GM19025 (cell line): ENCODE measurements around the gene KREMEN1.
"Not testable (repeated sequence)": the region's sequence is repeated elsewhere in the genome, so short reads cannot be mapped to it uniquely, and the experiment has no call there.

Experiments
- ATAC-seq: cut with Tn5 transposase; IDR thresholded peaks from one replicate; pipeline ENCODE4 v1.9.1; 2021; ENCODE audit warnings: mild to moderate bottlenecking, low read depth, moderate library complexity; ENCODE audit not compliant: unreplicated experiment

The KREMEN1 gene, protein sequence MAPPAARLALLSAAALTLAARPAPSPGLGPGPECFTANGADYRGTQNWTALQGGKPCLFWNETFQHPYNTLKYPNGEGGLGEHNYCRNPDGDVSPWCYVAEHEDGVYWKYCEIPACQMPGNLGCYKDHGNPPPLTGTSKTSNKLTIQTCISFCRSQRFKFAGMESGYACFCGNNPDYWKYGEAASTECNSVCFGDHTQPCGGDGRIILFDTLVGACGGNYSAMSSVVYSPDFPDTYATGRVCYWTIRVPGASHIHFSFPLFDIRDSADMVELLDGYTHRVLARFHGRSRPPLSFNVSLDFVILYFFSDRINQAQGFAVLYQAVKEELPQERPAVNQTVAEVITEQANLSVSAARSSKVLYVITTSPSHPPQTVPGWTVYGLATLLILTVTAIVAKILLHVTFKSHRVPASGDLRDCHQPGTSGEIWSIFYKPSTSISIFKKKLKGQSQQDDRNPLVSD

GRCh38 chr22:29072979-29073617 lies at the start of gene KREMEN1:
Gene KREMEN1 (plus strand): TSS chr22:29073035. CDS start chr22:29073131, 96 bp downstream.
- ATAC-seq, result no peak

- no peak for ATAC-seq
Measured at GRCh38 chr22:29023172-29023796, 49.6 kb upstream of the KREMEN1 start.

GRCh38 chr22:29026579-29026978 lies 46.3 kb upstream of the KREMEN1 start:
- ATAC-seq, result no peak

DNA sequence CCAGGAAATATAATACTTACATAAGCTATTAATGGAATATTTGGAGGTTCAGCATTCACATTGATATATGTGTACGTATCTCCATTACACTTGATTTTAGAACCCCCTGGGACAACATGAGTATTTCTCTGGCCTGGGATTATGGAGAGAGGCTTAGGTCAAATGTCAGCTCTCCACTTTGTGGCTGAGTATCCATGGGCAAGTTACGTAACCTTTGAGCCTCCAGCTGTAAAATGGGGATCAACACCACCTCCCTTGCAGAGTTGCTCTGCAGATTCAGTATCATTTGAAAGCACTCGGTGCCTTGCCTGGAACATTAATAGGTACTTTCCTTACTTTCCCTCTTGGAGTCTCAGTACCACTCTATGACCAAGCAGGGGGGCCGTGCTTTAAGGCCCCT lies 44.4 kb upstream of the KREMEN1 start:
- no peak for ATAC-seq

GRCh38 chr22:29029202-29030000 lies 43.4 kb upstream of the KREMEN1 start:
- no peak for ATAC-seq

DNA sequence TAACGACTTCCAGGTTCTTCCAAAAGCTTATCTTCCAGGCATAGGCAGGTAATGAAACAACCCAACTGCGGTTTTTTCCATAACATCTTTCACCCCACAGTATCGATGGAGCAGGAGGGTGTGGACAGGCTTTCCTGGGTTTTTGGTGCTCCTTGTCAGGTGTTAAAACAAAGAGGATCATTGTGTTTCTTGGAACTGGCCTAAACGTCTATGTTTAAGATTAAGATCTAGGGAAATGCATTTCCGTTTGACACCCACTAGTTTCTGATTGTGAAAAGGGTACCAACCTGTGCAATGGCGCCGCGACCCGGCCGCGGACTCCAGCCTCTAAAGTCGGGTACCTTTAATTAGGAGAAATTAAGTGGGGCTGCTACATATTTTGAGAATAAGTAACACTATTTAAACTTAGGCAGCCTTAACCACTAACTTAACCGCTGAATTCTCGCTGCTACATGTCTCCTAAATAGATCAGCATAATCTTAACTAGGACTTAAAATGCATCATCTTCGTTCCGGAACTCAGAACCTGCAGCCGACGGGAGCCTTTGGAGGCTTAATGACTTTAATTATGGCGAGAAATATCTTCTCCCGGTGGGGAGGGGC lies 42.7 kb upstream of the KREMEN1 start:
- ATAC-seq, result no peak

DNA sequence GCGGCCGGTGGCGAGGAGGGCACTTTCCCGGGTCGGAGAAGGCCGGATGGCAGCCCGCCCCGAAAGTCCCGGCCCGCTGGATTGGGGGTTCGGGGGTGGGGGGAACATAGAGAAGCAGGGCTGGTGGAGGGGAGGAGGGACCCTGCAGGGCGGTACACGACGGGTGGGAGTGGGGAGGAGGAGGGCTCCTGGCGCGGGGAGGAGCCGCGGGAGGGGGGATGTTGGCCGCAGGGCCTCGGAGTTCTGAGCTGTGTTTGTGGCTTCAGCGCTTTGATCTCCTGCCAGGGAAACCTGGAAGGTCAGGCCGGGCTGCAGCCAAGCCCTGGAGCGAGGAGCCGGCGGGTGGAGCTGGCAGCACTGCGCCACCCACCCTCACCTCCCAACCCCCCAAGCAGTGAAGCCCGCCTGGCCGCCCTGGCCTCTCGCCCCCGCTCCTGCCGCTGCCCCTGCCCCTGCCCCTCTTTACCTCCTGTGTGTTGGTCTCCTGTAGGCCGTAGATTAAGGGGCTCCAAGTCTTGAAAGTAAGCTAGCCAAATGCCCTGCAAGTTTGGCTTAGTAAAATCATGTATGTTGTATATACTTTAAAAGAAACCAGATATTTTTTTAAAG lies 42.1 kb upstream of the KREMEN1 start:
- ATAC-seq, result no peak

DNA sequence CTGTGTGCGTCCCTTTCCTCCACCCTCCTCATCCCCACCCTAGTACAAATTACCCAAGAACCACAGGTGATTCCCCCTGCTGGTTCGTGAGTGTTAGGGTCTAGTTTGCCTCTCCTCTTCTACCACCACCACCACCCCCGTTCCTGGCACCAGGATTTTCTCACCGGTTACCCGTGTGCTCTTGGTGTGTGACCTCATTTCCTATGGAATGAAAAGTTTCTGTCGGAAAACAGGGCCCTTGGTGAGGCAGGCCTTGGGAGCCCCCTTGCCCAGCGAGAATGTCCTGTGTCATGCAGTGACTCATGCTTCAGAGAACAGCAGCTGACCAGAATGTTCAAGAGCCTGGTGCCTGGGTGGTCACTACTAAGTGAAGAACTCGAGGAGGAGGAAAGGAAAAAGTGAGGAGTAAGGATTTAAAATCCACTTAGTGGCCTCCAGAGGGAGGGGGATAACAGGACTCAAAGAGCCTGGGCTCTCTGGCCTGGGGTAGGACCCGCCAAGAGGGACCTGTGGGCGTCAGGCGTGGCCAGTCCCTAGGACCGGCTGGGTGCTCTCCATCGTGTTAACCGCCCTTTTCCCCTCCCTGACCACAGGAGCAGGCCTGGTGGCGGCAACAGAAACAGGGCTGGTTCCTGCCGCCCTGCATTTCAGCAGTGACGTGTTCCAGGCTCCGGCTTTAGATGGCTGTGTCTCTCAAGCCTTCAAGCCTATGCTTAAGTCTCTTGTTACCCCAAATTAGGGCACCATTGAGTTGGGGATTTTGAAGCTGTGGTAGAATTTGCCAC lies 41.4 kb upstream of the KREMEN1 start:
- no peak for ATAC-seq

DNA sequence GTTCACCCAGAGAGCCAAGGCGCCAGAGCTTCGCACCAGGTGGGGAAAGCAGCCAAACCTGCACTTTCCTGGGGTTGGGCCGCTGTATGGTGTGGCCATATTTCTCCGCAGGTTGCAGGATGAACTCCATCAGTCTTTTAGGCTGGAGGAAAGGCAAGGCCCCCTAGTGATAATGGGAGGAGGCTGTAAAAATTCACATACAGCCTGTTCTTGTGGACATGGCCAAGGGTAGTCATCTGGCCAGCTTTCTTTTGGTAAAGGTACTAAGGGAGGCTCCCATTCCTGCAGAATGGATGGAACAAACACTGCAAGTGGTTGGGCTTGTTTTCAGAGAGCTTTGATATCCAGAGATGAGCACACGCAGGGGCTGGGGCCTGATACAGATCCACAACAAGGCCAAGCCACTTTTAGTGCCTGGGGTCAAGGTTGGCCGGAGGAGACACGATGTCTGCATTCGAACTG lies 40.8 kb upstream of the KREMEN1 start:
- ATAC-seq, result no peak

DNA sequence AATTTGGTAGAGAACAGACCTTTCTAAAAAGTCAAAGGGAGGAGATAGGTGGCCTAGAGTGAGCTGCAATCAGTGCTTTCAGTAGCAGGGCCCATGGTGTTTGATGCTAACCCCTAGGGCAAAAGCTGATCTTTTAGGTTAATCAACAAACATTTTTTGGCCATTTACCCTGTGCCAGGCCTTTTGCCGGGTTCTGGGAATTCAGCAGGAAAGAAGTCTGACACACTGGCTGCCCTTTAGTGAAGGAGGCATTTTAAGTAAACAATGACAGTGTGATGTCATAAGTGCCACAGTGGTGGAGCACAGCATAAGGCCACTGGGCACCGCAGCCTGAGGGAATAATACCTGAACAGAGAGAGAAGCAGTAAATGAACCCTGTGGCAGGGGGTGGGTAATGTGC lies 40.3 kb upstream of the KREMEN1 start:
- no peak for ATAC-seq

- no peak for ATAC-seq
Measured at GRCh38 chr22:29037340-29037932, 35.4 kb upstream of the KREMEN1 start.

- no peak for ATAC-seq
Measured at GRCh38 chr22:29039148-29039547, 33.7 kb upstream of the KREMEN1 start.

- not testable (repeated sequence) for ATAC-seq
Measured at GRCh38 chr22:29039684-29040083, 33.2 kb upstream of the KREMEN1 start.

GRCh38 chr22:29040385-29041275 lies 32.2 kb upstream of the KREMEN1 start:
- ATAC-seq, result no peak

- no peak for ATAC-seq
Measured at GRCh38 chr22:29041408-29041807, 31.4 kb upstream of the KREMEN1 start.

GRCh38 chr22:29043906-29044575 lies 28.8 kb upstream of the KREMEN1 start:
- ATAC-seq, result no peak

GRCh38 chr22:29044657-29045176 lies 28.1 kb upstream of the KREMEN1 start:
- ATAC-seq, result no peak
